HG03139 (cell line): Measurements from ENCODE around the gene METTL23.
"Not testable (repeated sequence)": the region's sequence is repeated elsewhere in the genome, so short reads cannot be mapped to it uniquely, and the experiment has no call there.

ENCODE experiments used
- ATAC-seq: cut with Tn5 transposase; IDR thresholded peaks from one replicate; pipeline ENCODE4 v1.9.1; 2021; ENCODE audit not compliant: unreplicated experiment

METTL23 gene

DNA sequence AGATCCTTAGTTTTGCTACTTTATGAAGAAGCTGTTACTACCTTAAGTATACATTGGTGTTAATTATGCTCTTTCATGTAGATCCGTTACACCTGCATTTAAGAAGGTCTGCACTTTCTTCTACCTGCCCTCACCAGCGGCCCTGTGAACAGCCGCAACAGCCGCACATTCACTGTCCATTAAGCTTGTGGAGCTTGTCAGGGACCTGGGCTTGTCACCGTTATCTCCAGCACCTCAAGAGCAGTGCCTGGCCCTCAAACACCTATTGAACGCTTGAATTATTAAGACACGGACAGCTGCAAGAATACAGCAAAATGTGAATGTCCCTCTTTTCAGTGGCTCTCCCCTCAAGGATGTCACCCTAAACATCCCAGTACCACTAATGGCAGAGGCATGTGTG, 12.9 kb upstream of the METTL23 start:
- ATAC-seq, result no peak

GRCh38 chr17:76714336-76714735, 12.3 kb upstream of the METTL23 start:
- ATAC-seq, result no peak

GRCh38 chr17:76714822-76715495, 11.7 kb upstream of the METTL23 start:
- ATAC-seq, result no peak

- ATAC-seq, result no peak
These were observed 11.2 kb upstream of the METTL23 start for GRCh38 chr17:76715496-76715830.

DNA sequence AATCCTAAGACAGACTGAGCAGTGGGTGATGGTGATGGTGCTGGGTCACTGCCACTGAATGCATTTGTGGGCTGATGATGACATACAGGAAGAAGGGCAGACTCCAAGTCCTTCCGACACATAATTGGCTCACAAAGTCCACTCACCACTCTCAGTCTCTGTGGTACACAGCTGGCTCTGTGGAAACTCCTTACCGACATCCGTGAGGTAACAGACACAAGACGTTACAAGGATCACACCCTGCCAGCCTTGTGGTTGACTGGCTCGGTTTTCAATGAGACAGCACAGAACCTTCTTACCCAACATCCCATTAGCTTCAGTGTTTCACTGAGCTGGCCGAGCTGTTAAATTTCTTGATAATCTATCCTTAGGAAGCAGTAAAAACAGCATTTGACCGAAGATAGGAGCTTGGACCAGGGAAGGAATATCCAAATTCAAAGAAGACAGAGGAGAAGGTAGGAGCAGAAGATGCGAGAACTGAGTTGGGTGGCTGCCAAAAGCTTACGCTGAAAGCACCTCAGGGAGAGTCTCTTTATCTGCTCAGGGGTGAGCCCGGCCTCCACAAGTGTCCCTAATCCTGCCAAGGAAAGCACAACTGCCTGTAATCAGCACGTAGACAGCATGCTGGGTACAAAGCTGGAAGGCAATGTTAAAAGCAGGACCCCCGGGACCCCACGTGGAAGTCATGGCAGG, 10.3 kb upstream of the METTL23 start:
- no peak for ATAC-seq

- ATAC-seq, result no peak
These were observed 9.8 kb upstream of the METTL23 start for GRCh38 chr17:76716839-76717215.

- no peak for ATAC-seq
These were observed 8.1 kb upstream of the METTL23 start for GRCh38 chr17:76718516-76718915.

DNA sequence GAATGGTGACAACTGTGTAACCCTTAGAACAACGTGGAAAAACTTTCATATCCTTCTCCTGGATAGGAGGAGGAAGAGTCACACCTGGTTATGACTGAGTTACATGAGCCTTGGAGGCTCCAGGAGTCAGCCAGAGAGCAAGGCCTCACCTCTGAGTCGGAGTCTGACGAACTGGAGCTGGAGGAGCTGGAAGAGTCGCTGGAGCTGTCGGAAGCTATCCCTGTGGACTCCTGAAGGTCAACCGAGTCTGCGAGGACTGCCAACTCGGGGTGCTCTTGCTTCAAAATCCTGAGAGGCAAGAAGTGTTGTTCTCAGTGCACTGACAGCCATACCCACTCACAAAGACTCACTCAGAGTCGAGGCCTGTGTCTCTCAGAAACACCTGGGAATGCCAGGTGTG, 6.4 kb upstream of the METTL23 start:
- ATAC-seq, result no peak

- no peak for ATAC-seq
These were observed 5.7 kb upstream of the METTL23 start for GRCh38 chr17:76720941-76721340.

DNA sequence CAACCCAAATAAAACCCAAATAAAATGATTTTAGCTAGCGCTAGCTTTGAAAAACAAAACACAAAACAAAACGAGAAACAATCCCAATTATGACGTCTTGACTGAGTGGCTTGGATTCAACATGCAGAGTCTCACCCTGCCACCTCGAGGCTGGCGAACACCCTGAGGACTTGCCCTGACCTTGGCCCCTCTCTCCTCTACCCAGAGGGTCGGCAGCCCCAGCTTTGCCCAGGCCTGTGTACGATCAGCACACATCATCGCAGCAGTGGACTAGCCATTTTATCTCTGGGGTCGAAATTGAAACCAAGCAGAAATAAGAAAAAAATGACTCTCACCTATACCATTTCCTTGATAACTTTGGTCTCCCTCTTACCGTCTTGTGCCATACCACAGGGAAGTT, 5.2 kb upstream of the METTL23 start:
- no peak for ATAC-seq

- ATAC-seq, result no peak
These were observed 4.4 kb upstream of the METTL23 start for GRCh38 chr17:76722279-76722678.

GRCh38 chr17:76722977-76723376, 3.7 kb upstream of the METTL23 start:
- ATAC-seq, result not testable (repeated sequence)

DNA sequence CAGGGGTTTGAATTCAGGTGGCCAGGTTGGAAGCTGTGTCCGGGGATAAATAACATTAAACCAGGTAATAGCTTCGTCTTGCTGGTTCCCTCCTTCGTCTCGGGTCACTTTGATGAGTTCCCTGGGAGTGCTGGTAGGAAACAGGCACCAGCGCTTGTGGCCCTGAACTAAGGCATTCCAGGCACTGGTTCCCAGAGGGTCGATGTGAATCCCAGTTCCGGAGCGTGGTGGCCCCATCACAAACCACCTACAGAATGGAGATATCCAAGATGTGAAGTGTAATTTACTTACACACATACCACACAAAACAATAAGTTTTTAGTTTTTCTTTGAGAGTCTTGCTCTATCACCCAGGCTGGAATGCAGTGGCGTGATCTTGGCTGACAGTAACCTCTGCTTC, 2.8 kb upstream of the METTL23 start:
- ATAC-seq, result no peak

DNA sequence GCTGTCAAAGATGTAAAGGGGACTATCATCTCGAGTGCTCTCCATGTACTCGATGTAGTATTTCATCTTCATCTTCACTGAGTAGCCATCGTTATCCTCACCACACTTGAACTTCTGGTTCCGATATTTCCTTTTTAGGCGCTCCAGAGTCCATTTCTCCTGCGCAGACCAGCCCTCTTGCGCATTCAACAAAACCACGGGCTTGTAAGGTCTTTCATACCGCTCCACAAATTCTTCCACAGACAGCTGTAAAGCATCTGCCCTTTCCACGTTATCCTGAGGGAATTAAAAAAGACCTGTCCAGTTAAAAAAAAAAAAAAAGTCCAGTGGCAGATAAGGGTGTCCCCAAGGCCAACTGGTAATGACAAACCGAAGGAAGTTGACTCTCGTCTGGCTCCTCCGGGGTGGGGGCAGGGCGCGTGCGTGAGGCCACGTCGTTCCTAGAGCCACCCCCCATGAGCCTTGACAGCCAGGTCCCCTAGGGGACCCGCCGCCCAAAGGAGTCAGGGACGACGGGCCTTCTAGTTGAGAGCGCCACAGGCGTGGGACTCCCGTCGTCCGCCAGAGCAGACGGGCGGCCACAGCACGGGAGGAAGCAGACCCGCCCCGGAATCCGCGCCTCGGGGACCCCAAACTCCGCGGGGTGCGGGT, 934 bp upstream of the METTL23 start:
- peak; percentile 14 for ATAC-seq

- peak; percentile 71 for ATAC-seq
These were observed 336 bp upstream of the METTL23 start, which contains the start of gene JMJD6 for GRCh38 chr17:76726231-76726775. Gene JMJD6, minus strand, starts transcription at chr17:76726606. Its CDS starts 131 bp downstream, at chr17:76726475.

DNA sequence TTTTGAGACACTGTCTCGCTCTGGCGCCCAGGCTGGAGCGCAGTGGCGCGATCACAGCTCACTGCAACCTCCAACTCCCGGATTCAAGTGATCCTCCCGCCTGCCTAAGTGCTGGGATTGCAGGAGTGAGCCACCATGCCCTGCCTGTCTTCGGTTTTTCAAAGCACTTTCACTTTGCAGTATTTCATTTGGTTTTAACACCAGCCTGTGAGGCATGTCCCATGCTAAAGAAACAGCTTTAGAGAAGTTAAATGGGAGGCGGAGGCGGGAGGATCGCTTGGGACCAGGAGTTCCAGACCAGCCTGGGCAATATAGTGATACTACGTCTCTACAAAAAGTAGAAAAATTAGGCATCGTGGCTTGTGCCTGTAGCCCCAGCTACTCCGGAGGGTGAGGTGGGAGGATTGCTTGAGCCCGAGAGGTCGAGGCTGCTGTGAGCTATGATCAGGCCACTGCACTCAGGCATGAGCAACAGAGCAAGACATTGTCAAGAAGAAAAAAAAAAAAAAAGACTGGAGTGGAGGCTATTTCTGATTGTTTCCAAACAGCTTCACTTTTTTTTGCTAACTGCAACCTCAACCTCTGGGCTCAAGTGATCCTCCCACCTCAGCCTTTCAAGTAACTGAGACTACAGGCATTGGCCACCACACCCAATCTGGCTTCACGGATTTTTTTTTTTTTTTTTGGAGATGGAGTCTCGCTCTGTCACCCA, 1.3 kb downstream of the METTL23 start:
- ATAC-seq, result no peak

DNA sequence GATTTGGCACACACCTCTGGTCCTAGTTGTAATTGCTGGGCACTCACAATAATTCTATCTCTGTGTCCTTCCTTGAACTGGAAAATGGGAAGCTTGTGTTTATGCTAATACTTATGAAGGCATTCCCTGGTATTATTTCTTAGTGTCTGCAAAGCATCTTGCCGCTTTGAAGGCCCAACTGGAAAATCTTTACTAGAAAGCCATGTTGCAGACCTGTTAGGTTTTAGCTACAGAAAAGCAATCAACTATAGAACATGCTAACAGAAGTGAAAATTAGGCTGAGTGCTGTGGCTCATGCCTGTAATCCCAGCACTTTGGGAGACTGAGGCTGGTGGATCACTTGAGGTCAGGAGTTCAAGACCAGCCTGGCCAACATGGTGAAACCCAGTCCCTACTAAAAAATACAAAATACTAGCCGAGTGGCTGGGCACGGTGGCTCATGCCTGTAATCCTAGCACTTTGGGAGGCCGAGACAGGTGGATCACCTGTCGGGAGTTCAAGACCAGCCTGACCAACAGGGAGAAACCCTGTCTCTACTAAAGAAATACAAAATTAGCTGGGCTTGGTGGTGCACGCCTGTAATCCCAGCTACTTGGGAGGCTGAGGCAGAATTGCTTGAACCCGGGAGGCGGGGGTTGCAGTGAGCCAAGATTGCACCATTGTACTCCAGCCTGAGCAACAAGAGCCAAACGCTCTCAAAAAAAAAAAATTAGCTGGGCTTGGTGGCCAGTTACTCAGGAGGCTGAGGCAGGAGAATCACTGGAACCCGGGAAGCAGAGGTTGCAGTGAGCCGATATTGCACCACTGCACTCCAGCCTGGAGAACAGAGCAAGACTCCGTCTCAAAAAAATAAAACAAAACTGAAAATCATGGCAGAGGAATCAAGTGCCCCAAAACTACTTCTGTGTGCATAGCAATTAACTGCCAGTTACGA, 5.4 kb downstream of the METTL23 start:
- not testable (repeated sequence) for ATAC-seq

GRCh38 chr17:76732734-76733617, 6.3 kb downstream of the METTL23 start:
- no peak for ATAC-seq

DNA sequence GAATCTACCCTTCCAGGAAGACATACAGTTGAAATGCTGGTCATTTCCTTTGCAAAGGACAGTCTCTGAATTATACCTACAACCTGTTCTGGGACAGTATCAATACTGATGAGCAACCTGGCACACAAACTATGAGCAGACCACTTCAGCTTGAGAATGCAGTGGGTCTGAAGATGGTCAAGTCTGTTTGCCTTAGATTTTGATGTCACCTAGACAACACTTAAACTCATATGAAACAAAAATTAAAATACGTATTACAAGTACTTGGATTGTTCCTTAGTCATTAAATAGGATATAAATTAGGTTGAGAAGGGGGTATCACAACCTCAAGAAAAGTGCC, 6.9 kb downstream of the METTL23 start:
- ATAC-seq, result no peak
